Neutrophil (primary cell): ENCODE data around the gene VWC2L.

Experiments
- H3K27ac ChIP-seq: fragments of 200-600 bp; sonication (generic); 2 replicates; pipeline ENCODE4 v1.5.1; 2016; ENCODE audit warnings: mild to moderate bottlenecking, moderate library complexity
- H3K27me3 ChIP-seq: fragments of 200-600 bp; sonication (generic); 2 replicates; pipeline ENCODE4 v1.6.0; 2016; ENCODE audit warnings: mild to moderate bottlenecking
- H3K36me3 ChIP-seq: fragments of 200-600 bp; sonication (generic); 2 replicates; pipeline ENCODE4 v1.5.1; 2017
- H3K4me1 ChIP-seq, 2 experiments: fragments of 200-600 bp in 1 of 2; sonication (generic) in 1 of 2; 1 replicate in 1 of 2; 2 replicates in 1 of 2; pipeline versions ENCODE4 v1.5.1 to v1.6.1; 2013 to 2016; ENCODE audit warnings: low read depth in 1 of 2, low read length in 1 of 2, mild to moderate bottlenecking in 1 of 2, moderate library complexity in 1 of 2; ENCODE audit not compliant: control insufficient read depth in 1 of 2, insufficient read depth in 1 of 2
- H3K4me3 ChIP-seq, 2 experiments: fragments of 200-600 bp in 1 of 2; sonication (generic) in 1 of 2; 1 replicate in 1 of 2; 2 replicates in 1 of 2; pipeline ENCODE4 v1.5.1; 2013 to 2016; ENCODE audit warnings: low read depth in 1 of 2, low read length in 1 of 2, mild to moderate bottlenecking in 1 of 2, moderate library complexity in 1 of 2
- H3K9me3 ChIP-seq: fragments of 200-600 bp; sonication (generic); 2 replicates; pipeline ENCODE4 v1.5.1; 2016
- TF ChIP-seq, protein P1 (sequence below): fragments of 200-600 bp; sonication (generic); IDR thresholded peaks from 2 replicates; pipeline ENCODE4 v1.5.1; 2016; ENCODE audit warnings: antibody characterized with exemption

VWC2L gene

DNA sequence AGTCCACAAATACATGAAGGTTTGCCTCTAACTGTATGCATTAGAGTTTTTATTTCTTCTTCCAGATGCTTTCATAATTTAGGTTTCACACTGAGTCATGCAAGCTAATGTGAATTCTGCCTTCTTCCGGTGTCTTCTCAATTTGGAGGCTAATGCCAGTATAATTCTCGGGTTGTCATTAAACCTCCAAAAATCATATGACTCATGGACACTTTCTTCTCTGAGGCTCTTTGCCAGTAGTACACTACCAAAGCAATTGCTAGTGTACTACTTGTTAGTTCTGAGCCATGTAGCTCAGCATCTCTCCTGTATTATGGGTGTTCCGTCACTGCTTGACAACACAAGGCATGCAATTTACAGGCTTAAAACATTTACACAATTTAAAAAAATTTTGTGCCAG is 137.1 kb downstream of the VWC2L start:
- H3K4me3 ChIP-seq, result no peak overlapping the region
- TF ChIP-seq, protein P1, sequence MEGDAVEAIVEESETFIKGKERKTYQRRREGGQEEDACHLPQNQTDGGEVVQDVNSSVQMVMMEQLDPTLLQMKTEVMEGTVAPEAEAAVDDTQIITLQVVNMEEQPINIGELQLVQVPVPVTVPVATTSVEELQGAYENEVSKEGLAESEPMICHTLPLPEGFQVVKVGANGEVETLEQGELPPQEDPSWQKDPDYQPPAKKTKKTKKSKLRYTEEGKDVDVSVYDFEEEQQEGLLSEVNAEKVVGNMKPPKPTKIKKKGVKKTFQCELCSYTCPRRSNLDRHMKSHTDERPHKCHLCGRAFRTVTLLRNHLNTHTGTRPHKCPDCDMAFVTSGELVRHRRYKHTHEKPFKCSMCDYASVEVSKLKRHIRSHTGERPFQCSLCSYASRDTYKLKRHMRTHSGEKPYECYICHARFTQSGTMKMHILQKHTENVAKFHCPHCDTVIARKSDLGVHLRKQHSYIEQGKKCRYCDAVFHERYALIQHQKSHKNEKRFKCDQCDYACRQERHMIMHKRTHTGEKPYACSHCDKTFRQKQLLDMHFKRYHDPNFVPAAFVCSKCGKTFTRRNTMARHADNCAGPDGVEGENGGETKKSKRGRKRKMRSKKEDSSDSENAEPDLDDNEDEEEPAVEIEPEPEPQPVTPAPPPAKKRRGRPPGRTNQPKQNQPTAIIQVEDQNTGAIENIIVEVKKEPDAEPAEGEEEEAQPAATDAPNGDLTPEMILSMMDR, result no peak
- H3K9me3 ChIP-seq, result no peaks in the 10 kb centered on the region
- H3K27me3 ChIP-seq, result no peaks in the 10 kb centered on the region
- no peaks in the 10 kb centered on the region for H3K4me1 ChIP-seq
- no peaks in the 10 kb centered on the region for H3K36me3 ChIP-seq
- H3K27ac ChIP-seq, result no peak overlapping the region

DNA sequence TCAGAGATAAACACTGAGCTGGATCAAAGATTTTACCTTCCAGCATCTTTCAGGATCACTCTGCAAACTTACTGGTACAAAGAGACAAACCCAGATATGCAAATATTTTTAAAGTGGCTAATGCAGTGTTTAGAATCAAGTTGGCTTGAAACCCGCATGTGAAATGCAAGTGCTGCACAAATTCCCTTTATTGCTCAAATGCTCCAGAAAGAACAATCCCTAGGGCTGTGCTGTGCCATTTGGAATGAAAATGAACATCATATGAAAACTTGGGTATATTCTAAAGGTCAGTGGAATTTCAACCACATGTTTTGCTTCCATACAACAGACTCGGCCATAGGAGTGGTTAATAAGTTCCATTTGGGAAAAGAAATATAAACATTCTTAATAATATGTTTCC is 139.1 kb downstream of the VWC2L start:
- H3K36me3 ChIP-seq, result no peaks in the 10 kb centered on the region
- H3K4me3 ChIP-seq, result no peak overlapping the region
- no peaks in the 10 kb centered on the region for H3K4me1 ChIP-seq
- no peaks in the 10 kb centered on the region for H3K27me3 ChIP-seq
- TF ChIP-seq, protein P1, result no peak
- H3K9me3 ChIP-seq, result no peaks in the 10 kb centered on the region
- H3K27ac ChIP-seq, result no peak overlapping the region

DNA sequence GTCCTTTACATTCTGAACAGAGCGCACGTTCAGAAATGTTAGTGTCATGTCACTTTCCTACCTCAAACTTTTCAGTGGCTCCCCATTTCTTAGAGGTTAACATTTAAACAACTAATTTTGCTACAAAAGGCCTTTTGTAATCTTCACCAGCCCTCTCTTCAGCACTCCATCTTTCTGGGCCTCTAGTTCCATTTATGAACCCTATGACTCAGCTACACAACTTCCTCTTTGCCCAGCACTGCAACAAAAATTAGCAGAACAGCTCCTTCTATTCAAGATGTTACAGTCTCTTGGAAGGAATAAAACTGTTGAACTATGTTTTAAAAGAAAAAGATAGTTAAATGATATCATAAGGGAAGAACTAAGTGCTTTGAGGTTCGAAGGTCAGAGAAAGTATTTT is 139.9 kb downstream of the VWC2L start:
- H3K36me3 ChIP-seq, result no peaks in the 10 kb centered on the region
- H3K27me3 ChIP-seq, result no peaks in the 10 kb centered on the region
- no peak overlapping the region for H3K27ac ChIP-seq
- no peaks in the 10 kb centered on the region for H3K4me1 ChIP-seq
- H3K4me3 ChIP-seq, result no peak overlapping the region
- TF ChIP-seq, protein P1, result no peak
- H3K9me3 ChIP-seq, result no peaks in the 10 kb centered on the region

DNA sequence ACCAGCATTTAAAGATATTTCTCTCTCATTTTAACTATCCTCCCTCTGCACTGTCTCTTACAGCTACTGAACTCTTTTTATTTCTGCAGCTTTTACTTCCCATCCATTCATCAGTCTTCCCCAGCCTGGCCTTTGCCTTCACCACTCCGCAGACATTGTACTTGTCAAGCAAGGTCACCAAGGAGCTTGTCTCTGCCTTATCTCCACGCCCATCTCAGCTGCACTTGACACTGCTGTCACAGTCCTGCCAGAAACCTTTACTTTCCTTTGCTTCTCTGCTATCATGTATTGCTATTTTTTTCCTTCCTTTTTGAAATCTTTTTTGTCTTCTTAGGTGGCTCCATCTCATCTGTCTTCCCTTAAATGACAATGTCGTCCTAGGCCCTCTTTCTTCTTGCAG is 147.0 kb downstream of the VWC2L start:
- Histone ChIP-seq H3K27ac (no peak overlapping the region), H3K4me3 (no peak overlapping the region), H3K36me3 (no peaks in the 10 kb centered on the region), H3K4me1 (no peaks in the 10 kb centered on the region), H3K27me3 (no peaks in the 10 kb centered on the region), H3K9me3 (no peaks in the 10 kb centered on the region)
- TF ChIP-seq, protein P1, result no peak

DNA sequence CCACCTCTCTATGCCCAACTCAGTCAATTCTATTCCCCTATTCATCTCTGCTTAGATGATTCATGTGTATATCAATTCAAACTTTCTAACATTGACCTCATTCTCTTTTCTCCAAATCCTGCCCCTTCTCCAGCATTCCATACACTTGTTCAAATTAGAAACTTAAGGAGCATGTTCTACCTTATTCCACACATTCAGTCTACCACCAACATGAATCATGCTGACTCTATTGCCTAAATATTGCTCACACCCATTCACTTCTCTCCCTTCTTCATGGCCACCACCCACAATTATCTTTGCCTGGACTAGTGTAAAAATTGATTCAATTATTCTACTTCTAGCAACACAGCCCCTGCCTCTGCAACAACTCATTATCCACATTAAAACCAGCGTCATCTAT is 147.5 kb downstream of the VWC2L start:
- Histone ChIP-seq H3K4me3 (no peak overlapping the region), H3K27ac (no peak overlapping the region), H3K9me3 (no peaks in the 10 kb centered on the region), H3K27me3 (no peaks in the 10 kb centered on the region), H3K4me1 (no peaks in the 10 kb centered on the region), H3K36me3 (no peaks in the 10 kb centered on the region)
- TF ChIP-seq, protein P1, result no peak

DNA sequence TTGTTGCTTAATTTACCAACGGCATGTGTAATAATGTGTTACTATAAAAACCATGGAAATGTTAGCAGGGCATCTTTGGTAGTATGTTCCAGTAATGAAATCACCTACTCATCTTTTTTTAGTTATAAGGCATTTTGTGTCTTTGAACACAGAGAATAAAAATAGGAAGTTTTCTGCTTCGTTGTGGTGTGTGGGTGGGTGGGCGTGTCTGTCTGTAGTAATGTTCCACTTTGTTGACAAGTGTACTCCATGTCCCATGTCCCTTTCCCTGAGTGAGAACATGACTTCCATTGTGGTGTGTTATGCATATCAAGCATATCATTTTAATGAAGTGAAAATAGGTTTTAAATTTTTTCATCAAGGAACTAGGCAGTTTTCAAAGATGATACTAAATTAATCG is 149.3 kb downstream of the VWC2L start:
- Histone ChIP-seq H3K27me3 (no peaks in the 10 kb centered on the region), H3K9me3 (no peaks in the 10 kb centered on the region), H3K36me3 (no peaks in the 10 kb centered on the region), H3K27ac (no peak overlapping the region), H3K4me3 (no peak overlapping the region), H3K4me1 (no peaks in the 10 kb centered on the region)
- TF ChIP-seq, protein P1, result no peak
